NCI-H1417 treated with DMSO at 0.1 percent for 48 hours (cell line): ENCODE measurements around the gene ZNF18.

ENCODE experiments used
- DNase-seq: peaks from one replicate; lab custom pipeline; 2025; lab: John Stamatoyannopoulos, UW

ZNF18 gene, protein sequence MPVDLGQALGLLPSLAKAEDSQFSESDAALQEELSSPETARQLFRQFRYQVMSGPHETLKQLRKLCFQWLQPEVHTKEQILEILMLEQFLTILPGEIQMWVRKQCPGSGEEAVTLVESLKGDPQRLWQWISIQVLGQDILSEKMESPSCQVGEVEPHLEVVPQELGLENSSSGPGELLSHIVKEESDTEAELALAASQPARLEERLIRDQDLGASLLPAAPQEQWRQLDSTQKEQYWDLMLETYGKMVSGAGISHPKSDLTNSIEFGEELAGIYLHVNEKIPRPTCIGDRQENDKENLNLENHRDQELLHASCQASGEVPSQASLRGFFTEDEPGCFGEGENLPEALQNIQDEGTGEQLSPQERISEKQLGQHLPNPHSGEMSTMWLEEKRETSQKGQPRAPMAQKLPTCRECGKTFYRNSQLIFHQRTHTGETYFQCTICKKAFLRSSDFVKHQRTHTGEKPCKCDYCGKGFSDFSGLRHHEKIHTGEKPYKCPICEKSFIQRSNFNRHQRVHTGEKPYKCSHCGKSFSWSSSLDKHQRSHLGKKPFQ

DNA sequence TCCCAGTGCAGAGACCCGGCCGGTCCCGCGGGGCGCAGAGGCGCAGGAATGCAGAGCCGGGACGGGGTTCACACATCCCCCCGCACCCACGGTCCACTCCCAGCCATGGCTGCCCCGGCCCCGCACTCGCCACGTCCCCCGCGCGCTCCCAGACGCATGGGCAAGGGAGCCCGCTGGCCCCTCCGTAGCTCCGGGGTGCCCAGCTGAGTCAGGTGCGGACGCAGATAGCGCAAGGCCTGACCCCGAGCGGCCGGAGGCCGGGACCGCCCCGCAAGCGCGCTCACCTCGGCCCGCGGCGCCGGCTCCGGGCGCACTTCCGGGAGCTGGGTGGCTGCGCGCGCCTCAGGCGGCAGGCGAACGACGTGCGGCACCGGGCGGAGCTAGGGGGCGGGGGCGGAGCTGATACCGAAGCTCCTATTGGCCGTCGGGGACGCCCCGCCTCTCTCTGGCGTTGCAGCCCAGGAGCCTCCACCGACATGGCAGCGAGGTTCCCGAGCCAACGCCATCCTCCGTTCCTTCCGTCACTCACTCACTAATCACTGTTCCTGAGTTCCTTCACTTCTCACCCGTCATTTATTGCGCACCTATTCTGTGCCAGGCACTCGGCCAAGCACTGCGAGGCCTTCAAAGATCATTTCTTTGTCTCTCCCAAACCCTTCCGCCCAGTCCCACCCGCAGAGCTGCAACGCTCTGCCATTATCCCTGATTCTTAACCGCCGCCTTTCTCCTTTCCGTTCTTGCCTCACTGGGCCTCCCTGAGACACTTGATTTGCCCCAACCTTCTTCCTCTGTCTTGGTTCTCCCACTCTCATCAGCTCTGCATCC, at the start of gene ZNF18:
TSS of gene ZNF18 (minus strand) at position 329 of the 825 bp plus-strand sequence. CDS start 4,646 bp downstream, outside the sequence.
- DNase-seq = peak; percentile 29

DNA sequence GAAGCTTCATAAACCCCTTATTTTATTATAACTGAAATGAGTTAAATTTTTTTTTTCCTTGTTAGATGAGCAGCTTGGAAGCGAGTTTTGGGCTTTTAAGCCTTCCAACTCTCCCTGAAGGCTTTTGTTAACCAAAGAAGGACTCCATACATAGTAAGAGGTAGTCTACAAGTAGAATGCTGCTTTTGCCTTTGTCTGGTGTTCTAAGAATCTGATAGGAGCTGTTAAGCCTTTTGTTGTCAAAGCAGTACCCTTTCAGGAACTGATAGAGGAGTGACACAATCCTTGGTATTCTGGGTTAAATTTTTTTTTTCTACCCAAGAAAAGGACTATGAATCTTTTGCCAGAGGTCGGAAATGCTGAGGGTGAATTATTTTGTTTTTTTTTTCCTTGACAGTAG, 49.5 kb upstream of the ZNF18 start:
- DNase-seq = no peak

DNA sequence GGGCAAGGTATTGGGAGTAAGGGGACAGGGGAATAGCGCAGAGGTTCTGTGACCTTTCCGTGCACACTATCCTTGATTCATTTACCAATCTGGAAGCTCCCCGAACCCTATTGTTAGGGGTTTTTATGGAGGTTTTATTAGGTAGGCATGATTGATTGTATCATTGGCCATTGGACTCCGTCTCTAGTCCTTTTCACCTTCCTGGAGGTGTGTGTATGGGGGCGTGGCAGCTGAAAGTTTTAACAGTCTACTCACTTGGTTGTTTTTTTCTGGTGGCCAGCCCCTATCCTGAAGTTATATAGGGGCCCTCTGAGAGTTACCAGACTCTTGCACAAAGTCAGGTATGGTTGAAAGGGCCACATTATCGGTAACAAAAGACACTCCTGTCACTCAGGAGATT, 46.4 kb upstream of the ZNF18 start:
- DNase-seq = no peak

DNA sequence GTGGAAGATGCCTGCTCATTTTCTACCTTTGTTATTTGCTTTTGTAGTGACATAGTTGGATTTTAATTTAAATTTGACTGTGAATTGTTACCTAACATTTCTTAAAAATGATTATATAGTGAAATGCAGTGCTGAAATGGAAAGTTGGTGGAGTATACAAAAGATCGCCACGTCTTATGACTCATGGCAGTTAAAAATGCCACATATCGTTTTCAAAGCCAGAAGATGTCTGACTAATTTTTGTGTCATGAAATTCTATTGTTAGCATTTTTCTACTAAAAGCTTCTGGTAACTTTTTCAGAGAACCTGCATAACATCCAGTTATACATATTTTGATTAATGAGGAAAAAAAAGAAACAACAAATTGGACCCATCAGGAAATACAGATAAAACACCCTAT, 44.0 kb upstream of the ZNF18 start:
- DNase-seq = no peak

DNA sequence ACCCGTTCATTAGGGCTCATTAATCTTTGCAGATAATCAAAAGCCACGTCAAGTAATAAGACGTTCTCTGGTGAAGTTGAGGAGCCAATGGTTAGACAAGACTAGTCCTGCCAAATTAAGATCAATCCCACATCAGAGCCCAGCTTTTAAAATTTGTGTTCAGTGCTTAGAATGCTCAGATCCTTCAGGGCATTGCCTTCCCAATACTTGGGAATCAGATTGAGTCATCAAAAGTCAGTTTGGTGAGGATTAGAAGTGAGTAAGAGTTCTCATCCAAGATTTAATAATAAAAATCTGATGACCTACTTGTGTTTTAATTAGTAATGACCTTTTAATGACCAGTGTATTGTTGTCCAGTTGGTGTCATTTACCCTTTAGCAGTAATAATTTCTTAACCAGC, 43.2 kb upstream of the ZNF18 start:
- no peak for DNase-seq

DNA sequence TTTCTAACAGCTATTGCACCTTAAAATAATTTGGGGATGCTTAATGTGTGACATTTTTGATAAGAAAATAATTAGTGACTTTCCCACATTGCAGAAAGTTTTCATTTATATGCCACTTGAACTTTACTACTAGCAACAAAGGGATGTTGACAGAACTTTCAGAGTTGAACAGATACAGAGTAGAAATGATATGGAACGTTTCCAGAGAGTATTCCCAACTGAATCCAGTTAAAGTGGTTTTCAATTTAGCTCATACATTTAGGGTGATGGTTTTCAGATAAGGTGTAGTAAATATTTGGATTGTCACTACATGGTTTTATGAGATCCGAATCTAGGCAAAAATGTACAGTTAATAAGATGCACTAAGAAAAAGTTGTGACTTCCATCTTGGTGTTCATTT, 40.7 kb upstream of the ZNF18 start:
- DNase-seq = no peak

DNA sequence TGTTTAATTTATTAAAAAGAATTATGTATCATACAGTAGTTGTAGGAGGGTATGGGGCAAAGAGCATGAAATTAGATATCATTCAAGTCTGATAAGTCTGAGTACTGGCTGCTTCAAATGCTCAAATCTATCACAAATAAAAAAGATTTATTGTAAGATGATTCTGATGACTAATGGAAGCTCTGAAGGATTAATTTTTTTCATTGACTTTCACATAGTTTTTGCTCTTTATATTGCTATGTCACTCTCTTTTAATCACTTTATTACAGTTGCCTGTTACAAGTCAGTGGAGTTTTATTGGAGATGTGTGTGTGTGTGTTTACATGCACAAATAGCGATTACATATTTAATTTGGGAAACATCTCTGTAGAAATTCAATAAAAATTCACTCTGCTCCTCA, 38.4 kb upstream of the ZNF18 start:
- no peak for DNase-seq

DNA sequence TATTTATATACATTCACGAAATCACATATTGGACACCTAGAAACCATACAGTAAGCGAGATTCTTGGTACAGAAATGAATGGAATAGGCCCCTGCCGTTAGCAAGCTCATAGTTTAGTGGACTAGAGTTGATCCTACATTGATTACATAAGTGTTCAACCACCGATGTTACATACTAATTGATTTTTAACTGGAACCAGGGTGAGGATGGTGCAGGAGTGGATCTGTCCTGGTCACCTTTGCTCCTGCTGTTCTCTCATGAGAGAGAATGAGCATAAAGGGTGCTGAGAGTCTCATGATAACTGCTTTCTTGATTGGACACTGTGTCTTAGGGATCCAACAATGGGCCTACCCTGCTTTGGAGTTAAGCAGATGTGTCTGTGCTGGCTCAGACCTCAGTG, 37.3 kb upstream of the ZNF18 start:
- no peak for DNase-seq

DNA sequence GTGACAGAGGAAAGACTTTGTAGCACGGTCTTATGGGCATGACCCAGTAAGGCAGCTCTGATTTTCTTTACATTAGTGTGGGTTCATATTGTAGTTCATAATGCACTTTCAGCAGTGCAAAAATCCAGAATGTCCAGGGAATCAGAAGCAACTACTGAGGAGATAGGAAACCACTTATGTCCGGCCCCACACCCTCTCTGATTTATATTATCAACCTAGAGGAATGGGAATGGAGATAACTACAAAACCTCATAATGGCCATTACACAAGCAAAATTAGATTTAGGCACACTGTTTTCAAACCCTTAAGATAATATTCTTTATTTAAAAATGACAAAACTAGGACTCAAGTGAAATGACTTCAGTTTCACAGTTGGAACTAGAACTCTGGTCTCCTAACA, 31.3 kb upstream of the ZNF18 start:
- no peak for DNase-seq

DNA sequence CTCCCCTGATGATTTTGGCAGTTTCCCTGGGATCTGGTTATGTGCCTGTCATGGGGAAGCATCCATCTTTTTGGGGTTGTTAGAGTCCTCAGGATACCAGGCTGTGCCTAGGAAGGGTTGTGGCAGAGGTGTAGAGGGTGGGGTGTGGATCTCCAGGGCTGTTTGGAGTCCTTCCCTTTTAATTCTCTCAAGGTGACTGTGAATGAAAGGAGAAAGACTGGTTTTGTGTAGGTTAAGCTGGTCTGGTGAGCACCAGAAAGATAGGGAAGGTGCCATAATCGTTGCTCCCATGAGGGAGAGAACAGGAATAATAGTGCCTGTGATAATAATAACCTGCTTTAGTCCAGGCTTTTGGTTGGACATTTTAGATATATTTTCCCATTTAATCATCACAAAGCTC, 30.4 kb upstream of the ZNF18 start:
- no peak for DNase-seq

DNA sequence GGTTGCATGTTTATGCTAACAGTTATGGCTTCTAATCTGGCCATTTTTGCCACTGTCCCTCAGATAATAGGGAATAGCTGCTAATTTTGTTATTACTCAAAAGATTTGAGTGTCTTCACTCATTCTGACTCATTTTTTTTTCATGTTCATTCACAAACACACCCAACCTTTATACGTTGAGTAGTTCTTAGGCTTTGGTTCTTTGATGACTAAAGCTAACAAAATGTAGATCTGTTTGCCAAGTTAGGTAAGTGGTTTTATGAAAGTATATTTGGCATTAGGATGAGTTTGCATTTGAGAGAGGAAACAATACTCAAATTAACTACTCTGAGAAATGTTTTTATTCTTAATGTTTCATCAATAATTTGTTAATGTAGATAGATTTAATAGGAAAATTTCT, 27.1 kb upstream of the ZNF18 start:
- DNase-seq = no peak

DNA sequence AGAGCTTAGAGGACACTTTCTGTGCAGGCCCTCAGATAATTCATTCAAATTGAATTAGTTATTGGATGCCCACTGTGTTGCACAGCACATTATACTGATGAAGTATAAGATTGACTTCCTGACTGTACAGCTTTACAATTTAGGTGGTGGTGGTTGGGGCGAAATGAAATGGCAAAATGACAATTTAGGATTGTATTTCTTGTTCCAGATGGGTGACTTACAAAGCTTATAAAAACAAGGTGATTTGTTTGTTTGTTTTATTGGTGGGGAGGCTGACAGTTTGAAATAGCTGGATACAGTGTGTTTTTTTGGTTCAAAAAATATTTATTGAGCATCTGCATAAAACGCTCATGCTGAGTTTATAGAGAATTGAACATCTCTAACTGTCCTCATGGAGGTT, 25.0 kb upstream of the ZNF18 start:
- DNase-seq = no peak

DNA sequence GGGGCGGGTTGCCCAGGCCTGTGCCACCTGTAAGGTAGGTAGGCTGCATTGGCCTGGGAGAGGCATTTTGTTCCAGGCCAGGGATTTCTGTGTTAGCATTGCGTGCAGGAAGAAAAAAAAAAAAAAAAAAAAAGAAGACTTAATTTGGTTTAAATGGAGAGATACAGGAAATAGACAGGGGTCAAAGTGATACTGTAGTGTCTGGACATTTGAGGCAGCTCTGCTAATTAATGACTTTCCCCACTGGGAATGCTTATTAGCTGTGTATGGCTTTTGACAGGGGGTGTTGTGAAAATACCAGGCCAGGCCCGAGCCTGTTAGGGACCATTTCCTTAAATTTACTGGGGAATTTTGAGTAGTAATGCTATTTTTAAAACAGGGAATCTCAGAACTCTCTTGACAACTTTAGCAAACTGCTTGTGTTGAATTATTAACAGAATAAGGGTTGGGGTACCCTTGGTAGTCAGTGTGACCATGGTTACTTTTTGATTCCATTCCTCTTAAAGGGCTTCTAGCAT, 24.4 kb upstream of the ZNF18 start:
- no peak for DNase-seq

DNA sequence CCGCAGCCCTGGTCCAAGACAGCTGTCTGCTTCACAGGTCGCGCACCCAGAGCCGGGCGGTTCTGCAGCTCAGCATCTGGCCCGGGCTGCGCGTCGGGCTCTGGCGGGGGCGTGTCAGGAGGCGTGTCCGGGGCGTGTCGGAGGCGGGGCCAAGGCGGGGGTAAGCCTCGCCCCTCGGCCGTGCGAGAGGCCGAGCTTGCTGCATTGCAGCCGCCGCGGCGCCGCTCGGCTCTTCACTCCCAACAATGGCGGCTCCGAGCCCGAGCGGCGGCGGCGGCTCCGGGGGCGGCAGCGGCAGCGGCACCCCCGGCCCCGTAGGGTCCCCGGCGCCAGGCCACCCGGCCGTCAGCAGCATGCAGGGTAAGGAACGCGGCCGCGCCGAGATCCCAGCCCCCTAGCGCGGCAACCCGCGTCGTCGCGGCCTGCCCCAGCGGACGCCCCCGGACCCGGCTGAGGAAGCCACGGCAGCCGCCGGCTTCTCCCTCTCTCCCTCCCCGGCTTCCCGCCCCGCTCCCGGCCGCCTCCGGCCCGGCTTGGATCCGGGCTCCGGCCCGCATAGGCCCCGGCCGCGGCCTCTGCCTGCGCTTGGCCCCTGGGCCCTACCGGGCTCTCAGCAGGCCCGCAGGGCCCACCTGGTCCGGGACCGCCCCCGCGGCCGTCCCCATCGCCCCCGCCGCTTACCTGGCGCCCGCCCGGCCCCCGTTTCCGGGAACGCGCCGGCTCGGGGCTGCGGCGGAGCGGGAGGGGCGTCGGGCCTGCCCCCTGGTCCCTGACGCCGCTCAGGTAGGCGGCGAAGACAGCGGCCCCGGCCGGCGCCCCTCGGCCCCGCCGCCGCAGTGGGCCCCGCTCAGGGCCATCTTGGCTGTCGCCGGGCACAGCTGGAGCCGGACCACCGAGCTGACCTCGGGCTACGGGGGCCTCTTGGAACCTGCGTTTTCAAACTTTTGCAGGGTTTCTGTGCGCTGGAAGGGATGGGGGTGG, 23.7 kb upstream of the ZNF18 start, which contains the start of gene MAP2K4:
TSS of gene MAP2K4 (plus strand) at position 236 of the 981 bp plus-strand sequence. CDS start at position 246, 10 bp downstream.
- DNase-seq = no peak

DNA sequence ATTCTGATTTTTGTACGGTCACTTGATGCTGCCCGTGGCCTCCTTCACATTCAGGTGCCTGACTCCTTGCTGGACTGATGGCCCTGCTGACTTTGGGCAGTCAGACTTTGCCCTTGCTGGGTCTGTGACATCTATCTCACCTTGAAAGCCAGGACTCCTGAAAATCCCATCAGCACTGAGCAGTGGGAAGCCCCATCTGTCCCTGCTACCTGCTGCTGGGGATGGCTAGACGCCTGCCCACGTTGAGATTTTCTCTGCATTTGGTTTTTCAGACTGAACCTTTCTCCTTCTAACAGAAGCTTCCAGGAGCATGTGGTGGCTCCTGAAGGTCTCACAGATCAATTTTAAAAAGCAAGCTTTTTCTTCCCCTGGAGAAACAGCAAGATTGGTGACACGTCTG, 10.2 kb upstream of the ZNF18 start:
- no peak for DNase-seq

DNA sequence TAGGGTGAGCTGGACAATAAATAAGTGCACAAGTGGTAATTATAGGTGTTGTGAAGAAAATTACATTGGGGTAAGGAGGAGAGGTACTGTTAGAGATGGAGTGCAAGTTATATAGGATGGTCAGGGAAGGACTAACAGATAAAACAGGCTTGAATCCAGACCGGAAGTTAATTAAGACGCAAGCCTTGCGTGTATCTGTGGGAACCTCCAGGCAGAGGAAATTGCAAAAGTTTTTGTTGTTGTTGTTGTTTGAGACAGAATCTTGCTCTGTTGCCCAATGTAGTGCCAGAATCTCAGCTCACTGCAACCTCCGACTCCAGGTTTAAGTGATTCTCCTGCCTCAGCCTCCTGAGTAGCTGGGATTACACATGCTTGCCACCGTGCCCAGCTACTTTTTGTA, 2.4 kb upstream of the ZNF18 start:
- DNase-seq = no peak

DNA sequence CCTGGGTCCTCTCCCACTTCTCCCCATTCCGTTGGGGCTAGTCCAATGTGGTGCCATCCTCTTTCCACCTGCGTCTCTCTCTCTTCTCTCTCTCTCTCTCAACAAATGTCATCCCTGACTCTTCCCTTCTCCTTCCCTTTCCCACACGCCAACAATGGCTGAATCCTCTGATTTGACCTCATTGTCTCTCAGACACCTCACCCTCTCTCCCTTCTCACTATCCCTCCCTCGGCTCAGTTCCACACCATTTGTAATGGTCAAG, 628 bp upstream of the ZNF18 start:
- no peak for DNase-seq

DNA sequence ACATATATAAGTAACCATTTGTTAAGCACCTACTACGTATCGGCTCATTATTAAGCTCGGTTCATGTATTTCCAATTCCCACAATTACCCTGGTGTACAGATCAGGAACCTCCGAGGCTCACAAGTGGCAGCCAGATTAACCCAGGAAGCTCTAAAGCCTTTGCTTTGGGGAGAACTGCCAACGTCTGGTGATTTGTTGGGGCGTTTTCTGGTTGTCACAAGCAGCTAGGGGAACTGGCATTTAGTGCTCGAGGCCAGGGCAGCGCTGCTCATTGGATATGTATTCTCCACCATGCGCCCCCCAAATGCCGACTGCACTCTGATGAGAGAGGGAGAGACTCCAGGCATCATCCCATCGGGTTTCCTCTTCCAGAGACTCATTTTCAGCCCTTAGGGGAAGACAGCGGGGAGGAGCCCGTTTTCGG, 541 bp downstream of the ZNF18 start:
- DNase-seq = no peak

DNA sequence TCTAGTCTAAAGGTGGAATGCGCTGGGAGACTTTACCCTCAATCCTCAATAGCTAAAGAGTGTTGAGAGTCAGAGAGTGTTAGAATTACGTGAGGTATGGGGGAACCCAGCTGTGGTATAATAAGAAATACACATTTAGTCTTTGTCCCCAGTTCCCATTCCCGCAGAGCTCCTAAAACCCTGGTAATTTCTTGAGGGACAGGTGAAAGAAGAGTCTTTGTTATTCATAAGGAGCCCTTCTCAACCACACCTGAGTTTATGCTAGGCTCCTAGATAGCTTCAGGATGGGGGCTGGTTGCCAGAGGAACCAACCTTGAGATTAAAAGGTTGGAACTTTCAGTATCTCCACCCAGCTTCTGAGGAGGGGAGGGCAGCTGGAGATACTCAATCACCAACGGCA, 5.8 kb downstream of the ZNF18 start:
- no peak for DNase-seq

DNA sequence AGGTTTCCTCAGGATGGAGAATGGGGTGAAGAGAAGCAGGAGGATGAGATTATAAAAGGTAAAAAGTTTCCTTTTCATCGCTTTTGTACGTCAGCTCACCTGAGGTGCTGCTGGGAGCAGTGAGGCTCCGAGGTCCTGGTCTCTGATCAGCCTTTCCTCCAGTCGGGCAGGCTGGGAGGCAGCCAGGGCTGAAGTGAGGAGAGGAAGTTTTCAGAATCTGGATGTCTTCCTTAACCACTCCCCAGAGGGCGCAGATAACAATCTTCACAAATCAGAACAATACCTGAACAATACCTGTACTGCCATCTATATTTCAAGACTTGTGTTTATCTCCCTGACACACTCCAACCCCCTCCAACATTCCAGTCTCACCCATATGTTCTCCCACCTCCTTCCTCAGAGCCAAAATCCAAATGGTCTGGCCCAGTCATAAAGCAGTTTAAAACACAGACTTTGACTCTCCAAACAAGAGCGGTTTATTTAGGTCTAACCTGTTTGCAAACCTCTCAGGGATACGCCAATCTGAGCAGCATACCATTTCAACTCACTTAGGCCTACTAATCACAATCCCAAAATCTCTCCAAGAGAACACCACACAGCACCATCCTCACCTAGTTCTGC, 6.8 kb downstream of the ZNF18 start:
- DNase-seq = no peak

DNA sequence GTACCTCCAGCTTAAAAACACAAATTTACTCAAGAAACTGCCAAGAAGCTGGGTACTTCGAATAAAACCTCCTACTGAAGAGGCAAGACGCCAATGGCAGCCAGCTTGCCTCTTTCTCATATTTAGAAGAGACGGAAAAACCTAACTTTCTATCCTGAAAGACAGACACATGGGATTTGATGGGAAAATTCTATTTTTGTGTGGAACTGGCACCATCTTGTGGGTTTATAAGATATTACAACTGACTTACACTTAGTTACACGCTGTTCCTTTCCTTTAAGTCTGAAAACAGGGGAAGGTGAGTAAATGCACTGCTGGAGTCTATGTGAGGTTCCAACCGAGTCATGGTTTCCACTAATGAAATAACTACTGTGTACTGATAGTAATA, 10.3 kb downstream of the ZNF18 start:
- no peak for DNase-seq
